Esophagus muscularis mucosa (tissue), 4 donors: Measurements from ENCODE around the gene TBX19. TPM values are rescaled to one million over a fixed set of nuclear protein-coding genes. Genes with fewer than 3 reads are reported as not detected.

Source experiments
- DNase-seq: peaks from one replicate; pipeline ENCODE4 v3.0.0-alpha.2; 2017; ENCODE audit errors: extremely low spot score
- H3K27ac ChIP-seq, 4 donors: fragments of 200-600 bp; sonication (generic); replicated peaks in 1 of 4; 1 replicate in 3 of 4; 2 replicates in 1 of 4; pipeline ENCODE4 v1.5.1; 2016 to 2019; ENCODE audit warnings: mild to moderate bottlenecking in 1 of 4
- H3K27me3 ChIP-seq, 4 donors: fragments of 200-600 bp; sonication (generic); one replicate each; pipeline versions ENCODE4 v1.5.1 to v1.6.0; 2016 to 2019
- H3K36me3 ChIP-seq, 4 donors: fragments of 200-600 bp; sonication (generic); one replicate each; pipeline ENCODE4 v1.5.1; 2016 to 2019
- H3K4me1 ChIP-seq, 4 donors: fragments of 200-600 bp; sonication (generic); one replicate each; pipeline ENCODE4 v1.5.1; 2016 to 2019
- H3K4me3 ChIP-seq, 4 donors: fragments of 200-600 bp; sonication (generic); 1 replicate in 2 of 4; 2 replicates in 2 of 4; pipeline ENCODE4 v1.5.1; 2016 to 2019; ENCODE audit warnings: mild to moderate bottlenecking in 4 of 4, moderate library complexity in 1 of 4
- H3K9me3 ChIP-seq, 4 donors: fragments of 200-600 bp; sonication (generic); 1 replicate in 3 of 4; 2 replicates in 1 of 4; pipeline ENCODE4 v1.5.1; 2016 to 2019
- EP300 ChIP-seq: sonication (generic); formaldehyde crosslinking; IDR thresholded peaks from one replicate; pipeline ENCODE4 v1.6.1; 2017; ENCODE audit warnings: antibody characterized with exemption
- POLR2A ChIP-seq: fragments of 450-650 bp; IDR thresholded peaks from one replicate; pipeline ENCODE4 v1.6.1; 2017; ENCODE audit warnings: antibody characterized with exemption, moderate library complexity, mild to moderate bottlenecking, low read depth
- POLR2AphosphoS5 ChIP-seq, 2 donors: sonication (generic); formaldehyde crosslinking; IDR thresholded peaks; one replicate each; pipeline ENCODE4 v1.6.1; 2017; ENCODE audit warnings: antibody characterized with exemption in 2 of 2
- WGBS: methylation state at CpG from one replicate; pipeline ENCODE4 v1.1.5; 2018; 5-methylcytosine and 5-hydroxymethylcytosine counted together
- intact Hi-C: fragments of 100-400 bp; cut with DNase I; formaldehyde crosslinking; loops from one replicate; pipeline ENCODE4 v1.15.1; 2023
- total RNA-seq, 4 donors: library from RNA; depleted of rRNA; stranded (reverse); fragments of >200 nt; gene quantifications; one replicate each; pipeline versions ENCODE4 v1.1.0 to v1.2.1, GENCODE V29; 2016
- TF ChIP-seq, protein P1 (sequence below), 3 experiments: fragments of 200-600 bp in 2 of 3; fragments of 450-650 bp in 1 of 3; sonication (generic) in 2 of 3; IDR thresholded peaks; one replicate each; pipeline ENCODE4 v1.5.1; 2017 to 2019; ENCODE audit warnings: antibody characterized with exemption in 3 of 3, mild to moderate bottlenecking in 2 of 3, moderate library complexity in 1 of 3

The TBX19 gene
- total RNA-seq, 4 donors from 2014 or later: 0.83 to 2.0 (median 1.1) TPM

DNA sequence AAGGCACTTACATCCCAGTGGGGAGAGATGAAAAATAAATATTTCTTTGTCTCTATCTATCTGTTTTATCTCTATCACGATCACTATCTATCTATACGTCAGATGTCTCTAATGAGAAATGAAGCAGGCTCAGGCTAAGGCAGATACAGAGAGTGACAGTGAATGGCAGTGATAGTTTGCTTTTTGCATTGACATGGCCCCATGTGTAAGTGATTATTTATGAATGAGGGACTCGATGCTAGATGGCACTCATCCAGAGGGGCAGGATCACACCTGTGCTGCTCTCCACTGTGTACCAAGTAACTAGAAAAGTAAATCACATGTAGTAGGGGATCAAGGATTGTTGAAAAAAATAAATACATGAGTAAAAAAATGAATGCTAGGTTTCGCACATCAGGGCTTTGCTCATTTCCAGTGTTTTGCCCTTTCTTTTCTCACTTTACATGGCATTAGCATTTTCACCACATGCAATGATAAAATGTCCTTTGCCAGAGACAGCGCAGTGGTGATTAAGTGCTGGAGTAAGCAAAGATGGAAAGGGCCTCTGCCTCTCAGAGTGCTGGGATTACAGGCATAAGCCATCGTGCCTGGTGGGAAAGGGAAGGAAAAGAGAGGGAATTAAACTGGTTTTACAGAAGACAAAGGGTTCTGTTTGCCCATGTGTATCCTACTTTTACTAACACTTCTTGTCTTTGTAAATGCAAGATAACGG is 16.5 kb downstream of the TBX19 start:
- Histone ChIP-seq H3K27me3 (no peaks in the 10 kb centered on the region), H3K4me3 (no peak overlapping the region), H3K27ac (no peak overlapping the region), H3K4me1 (no peaks in the 10 kb centered on the region), H3K36me3 (no peaks in the 10 kb centered on the region), H3K9me3 (no peaks in the 10 kb centered on the region)
- TF ChIP-seq POLR2AphosphoS5 (IDR thresholded peaks at IDR 0.05) (no peak), POLR2A (no peak), EP300 (no peak)
- TF ChIP-seq, protein P1, sequence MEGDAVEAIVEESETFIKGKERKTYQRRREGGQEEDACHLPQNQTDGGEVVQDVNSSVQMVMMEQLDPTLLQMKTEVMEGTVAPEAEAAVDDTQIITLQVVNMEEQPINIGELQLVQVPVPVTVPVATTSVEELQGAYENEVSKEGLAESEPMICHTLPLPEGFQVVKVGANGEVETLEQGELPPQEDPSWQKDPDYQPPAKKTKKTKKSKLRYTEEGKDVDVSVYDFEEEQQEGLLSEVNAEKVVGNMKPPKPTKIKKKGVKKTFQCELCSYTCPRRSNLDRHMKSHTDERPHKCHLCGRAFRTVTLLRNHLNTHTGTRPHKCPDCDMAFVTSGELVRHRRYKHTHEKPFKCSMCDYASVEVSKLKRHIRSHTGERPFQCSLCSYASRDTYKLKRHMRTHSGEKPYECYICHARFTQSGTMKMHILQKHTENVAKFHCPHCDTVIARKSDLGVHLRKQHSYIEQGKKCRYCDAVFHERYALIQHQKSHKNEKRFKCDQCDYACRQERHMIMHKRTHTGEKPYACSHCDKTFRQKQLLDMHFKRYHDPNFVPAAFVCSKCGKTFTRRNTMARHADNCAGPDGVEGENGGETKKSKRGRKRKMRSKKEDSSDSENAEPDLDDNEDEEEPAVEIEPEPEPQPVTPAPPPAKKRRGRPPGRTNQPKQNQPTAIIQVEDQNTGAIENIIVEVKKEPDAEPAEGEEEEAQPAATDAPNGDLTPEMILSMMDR (IDR thresholded peaks at IDR 0.05): no peak
- intact Hi-C loops: no loop called here
- DNase-seq: no peak
- WGBS: 86% methylated on average over 7 of the region's 7 CpGs

DNA sequence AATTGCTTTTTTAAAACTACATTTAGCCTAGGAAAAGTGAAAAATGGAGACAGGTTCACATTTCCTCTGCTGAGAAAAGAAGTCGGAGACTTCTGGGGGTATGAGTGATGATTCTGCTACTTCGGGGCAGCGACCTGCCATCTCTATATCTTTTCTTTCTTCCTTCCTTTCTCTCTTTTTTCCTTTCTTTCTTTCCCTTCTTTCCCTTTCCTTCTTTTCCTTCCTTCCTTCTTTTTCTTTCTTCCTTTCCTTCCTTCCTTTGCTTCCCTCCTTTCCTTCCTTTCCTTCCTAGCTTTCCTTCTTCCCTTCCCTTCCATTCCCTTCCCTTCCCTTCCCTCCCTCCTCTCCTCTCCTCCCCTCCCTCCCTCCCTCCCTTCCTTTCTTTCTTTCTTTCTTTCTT is 17.8 kb downstream of the TBX19 start:
- intact Hi-C loops: no loop called here
- Histone ChIP-seq H3K4me3 (no peak overlapping the region), H3K27ac (no peak overlapping the region), H3K27me3 (no peaks in the 10 kb centered on the region), H3K36me3 (no peaks in the 10 kb centered on the region), H3K4me1 (no peaks in the 10 kb centered on the region), H3K9me3 (no peaks in the 10 kb centered on the region)
- no peak for DNase-seq
- TF ChIP-seq, protein P1 (IDR thresholded peaks at IDR 0.05): no peak
- TF ChIP-seq EP300 (no peak), POLR2A (no peak), POLR2AphosphoS5 (IDR thresholded peaks at IDR 0.05) (no peak)
- 91% methylated on average over 3 of the region's 3 CpGs for WGBS

DNA sequence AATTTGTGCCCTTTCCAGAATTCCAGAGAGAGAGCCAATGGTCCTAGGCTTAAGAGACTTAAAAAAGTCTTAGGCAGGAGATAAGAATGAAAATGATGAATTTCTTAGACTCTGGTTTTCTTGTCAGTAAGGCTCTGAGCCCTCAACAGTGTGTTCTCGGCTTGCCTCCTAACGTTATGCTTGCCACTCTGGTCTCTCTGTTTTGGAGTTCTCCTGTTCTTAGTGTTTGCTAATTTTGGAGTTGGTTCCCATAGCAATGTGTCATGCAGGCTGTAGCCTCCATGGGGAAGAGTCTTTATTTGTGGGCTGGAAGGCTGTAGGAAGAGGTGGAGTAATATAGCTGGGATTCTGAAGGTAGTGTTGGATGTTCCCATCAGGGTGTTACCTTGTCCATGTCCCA is 19.9 kb downstream of the TBX19 start:
- no peak for TF ChIP-seq EP300
- TF ChIP-seq POLR2A: no peak
- TF ChIP-seq, protein P1 (IDR thresholded peaks at IDR 0.05): no peak
- TF ChIP-seq POLR2AphosphoS5 (IDR thresholded peaks at IDR 0.05): no peak

DNA sequence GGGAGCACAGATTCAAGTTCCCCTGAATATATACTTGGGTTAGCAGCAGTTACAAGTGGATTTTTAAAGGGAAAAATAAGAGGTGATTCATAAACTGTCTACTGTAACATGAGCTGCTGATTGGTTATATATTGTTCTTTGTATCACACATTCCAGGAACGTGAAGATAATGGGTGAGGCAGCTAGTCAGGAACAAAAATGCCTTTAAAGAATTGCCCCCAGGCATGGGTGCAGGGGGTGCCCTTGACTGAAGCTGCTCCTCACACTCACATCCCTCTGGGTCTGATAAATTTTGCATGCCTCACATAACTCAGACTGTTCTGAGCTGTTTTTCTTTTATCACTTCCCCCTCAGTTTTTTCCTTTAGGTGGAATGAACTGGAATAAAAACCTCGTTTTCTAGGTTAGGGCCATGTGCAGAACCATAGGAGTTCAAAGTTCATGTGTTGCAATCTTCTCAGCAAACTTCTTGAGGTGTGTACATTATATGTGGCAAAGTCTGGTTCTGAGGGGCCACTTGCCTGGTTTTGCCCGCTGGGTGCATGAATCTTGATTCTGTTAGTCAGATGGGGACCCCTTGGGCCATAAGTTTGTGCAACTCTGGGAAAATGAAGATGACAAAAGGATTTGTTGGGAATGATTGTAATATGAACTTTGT is 21.1 kb downstream of the TBX19 start:
- DNase-seq: no peak
- Histone ChIP-seq H3K9me3 (no peaks in the 10 kb centered on the region), H3K36me3 (peaks cover 0 to 5% (median 0%) of the 10 kb centered on the region in 4 donors), H3K27me3 (no peaks in the 10 kb centered on the region), H3K4me3 (no peak overlapping the region), H3K4me1 (no peaks in the 10 kb centered on the region), H3K27ac (no peak overlapping the region)
- intact Hi-C loops: no loop called here
- no peak for TF ChIP-seq EP300
- TF ChIP-seq POLR2A: no peak
- TF ChIP-seq, protein P1 (IDR thresholded peaks at IDR 0.05): no peak
- no peak for TF ChIP-seq POLR2AphosphoS5 (IDR thresholded peaks at IDR 0.05)
- WGBS: 79% methylated on average over 3 of the region's 3 CpGs

More for the DNA sequence above, 19.9 kb downstream of the TBX19 start:
- Histone ChIP-seq H3K27me3 (no peaks in the 10 kb centered on the region), H3K9me3 (no peaks in the 10 kb centered on the region), H3K4me3 (no peak overlapping the region), H3K27ac (no peak overlapping the region), H3K36me3 (no peaks in the 10 kb centered on the region), H3K4me1 (no peaks in the 10 kb centered on the region)
- no peak for DNase-seq
- 42% methylated on average over 2 of the region's 2 CpGs for WGBS
- intact Hi-C loops: no loop called here
